ENCODE measurements around the gene ILKAP. TPM values are rescaled to one million over a fixed set of nuclear protein-coding genes. Genes with fewer than 3 reads are reported as not detected.

ILKAP gene
- total and polyA plus RNA-seq, 2 experiments from 2014 or later = 11.9 to 35.0 TPM

GRCh38 chr2:238130696-238131628 is 72.5 kb downstream of the ILKAP start:
- Histone ChIP-seq H3K9me3 (ENCODE audit: low read depth) (no peaks in the 10 kb centered on the region), H3K4me3 (no peak overlapping the region), H3K27ac (no peak overlapping the region), H2AFZ (no peak overlapping the region), H3K4me2 (ENCODE audit: unreplicated experiment) (no peak overlapping the region), H3F3A (ENCODE audit: insufficient read depth) (no peaks in the 10 kb centered on the region), H3K36me3 (ENCODE audit: low read depth) (no peaks in the 10 kb centered on the region), H3K9me2 (ENCODE audit: insufficient read depth) (no peaks in the 10 kb centered on the region), H3K9ac (no peak overlapping the region), H4K20me1 (ENCODE audit: insufficient read depth) (no peaks in the 10 kb centered on the region), H3K27me3 (replicated peaks; ENCODE audit: insufficient read depth) (no peaks in the 10 kb centered on the region), H3K4me1 (ENCODE audit: insufficient read depth) (no peaks in the 10 kb centered on the region), H3K79me2 (ENCODE audit: insufficient read depth) (no peaks in the 10 kb centered on the region)
- TF ChIP-seq EZH2 (IDR thresholded peaks at IDR 0.05; ENCODE audit: insufficient read depth, poor library complexity, severe bottlenecking) = no peak
- no peak for TF ChIP-seq EZH2phosphoT487 (IDR thresholded peaks at IDR 0.05; ENCODE audit: insufficient read depth, low read depth)
- no peak for DNase-seq
- 84 to 87% methylated on average over 43 to 46 of the region's 68 CpGs for WGBS, 2 experiments (ENCODE audit: low coverage in 1 of 2, low lambda C conversion rate in 2 of 2, missing lambda C conversion rate in 2 of 2)
- in situ Hi-C loops (cut with MboI) = no loop called here

- 85 to 87% methylated on average over 25 to 28 of the region's 28 CpGs for WGBS, 2 experiments (ENCODE audit: low coverage in 1 of 2, low lambda C conversion rate in 2 of 2, missing lambda C conversion rate in 2 of 2)
- TF ChIP-seq EZH2 (IDR thresholded peaks at IDR 0.05; ENCODE audit: insufficient read depth, poor library complexity, severe bottlenecking) (no peak), EZH2phosphoT487 (IDR thresholded peaks at IDR 0.05; ENCODE audit: insufficient read depth, low read depth) (no peak)
- Histone ChIP-seq H3K9me3 (ENCODE audit: low read depth) (no peaks in the 10 kb centered on the region), H3K27ac (no peak overlapping the region), H2AFZ (no peak overlapping the region), H3K79me2 (ENCODE audit: insufficient read depth) (no peaks in the 10 kb centered on the region), H3K36me3 (ENCODE audit: low read depth) (no peaks in the 10 kb centered on the region), H3K9ac (no peak overlapping the region), H3K4me3 (no peak overlapping the region), H4K20me1 (ENCODE audit: insufficient read depth) (no peaks in the 10 kb centered on the region), H3F3A (ENCODE audit: insufficient read depth) (no peaks in the 10 kb centered on the region), H3K4me2 (ENCODE audit: unreplicated experiment) (no peak overlapping the region), H3K4me1 (ENCODE audit: insufficient read depth) (no peaks in the 10 kb centered on the region), H3K27me3 (replicated peaks; ENCODE audit: insufficient read depth) (no peaks in the 10 kb centered on the region), H3K9me2 (ENCODE audit: insufficient read depth) (no peaks in the 10 kb centered on the region)
- in situ Hi-C loops (cut with MboI) = no loop called here
- no peak for DNase-seq
Measured at GRCh38 chr2:238130111-238130695, 73.3 kb downstream of the ILKAP start.

- H2AFZ ChIP-seq = no peak overlapping the region
- H3K4me3 ChIP-seq = no peak overlapping the region
- no peak overlapping the region for H3K27ac ChIP-seq
- H3K9ac ChIP-seq = no peak overlapping the region
- H3K36me3 ChIP-seq (ENCODE audit: low read depth) = no peaks in the 10 kb centered on the region
- TF ChIP-seq EZH2 (IDR thresholded peaks at IDR 0.05; ENCODE audit: insufficient read depth, poor library complexity, severe bottlenecking) = no peak
- no peak for TF ChIP-seq EZH2phosphoT487 (IDR thresholded peaks at IDR 0.05; ENCODE audit: insufficient read depth, low read depth)
- in situ Hi-C loops (cut with MboI) = no loop called here
- 81 to 83% methylated on average over 21 to 22 of the region's 22 CpGs for WGBS, 2 experiments (ENCODE audit: low coverage in 1 of 2, low lambda C conversion rate in 2 of 2, missing lambda C conversion rate in 2 of 2)
- H3K9me2 ChIP-seq (ENCODE audit: insufficient read depth) = no peaks in the 10 kb centered on the region
- no peaks in the 10 kb centered on the region for H3K4me1 ChIP-seq (ENCODE audit: insufficient read depth)
- no peaks in the 10 kb centered on the region for H4K20me1 ChIP-seq (ENCODE audit: insufficient read depth)
- H3K27me3 ChIP-seq (replicated peaks; ENCODE audit: insufficient read depth) = no peaks in the 10 kb centered on the region
- H3K79me2 ChIP-seq (ENCODE audit: insufficient read depth) = no peaks in the 10 kb centered on the region
- no peaks in the 10 kb centered on the region for H3K9me3 ChIP-seq (ENCODE audit: low read depth)
- H3F3A ChIP-seq (ENCODE audit: insufficient read depth) = no peaks in the 10 kb centered on the region
- no peak for DNase-seq
- no peak overlapping the region for H3K4me2 ChIP-seq (ENCODE audit: unreplicated experiment)
Measured at GRCh38 chr2:238129166-238130010, 74.1 kb downstream of the ILKAP start.

- in situ Hi-C loops (cut with MboI) = no loop called here
- Histone ChIP-seq H3K4me1 (ENCODE audit: insufficient read depth) (no peaks in the 10 kb centered on the region), H3K9me2 (ENCODE audit: insufficient read depth) (no peaks in the 10 kb centered on the region), H4K20me1 (ENCODE audit: insufficient read depth) (no peaks in the 10 kb centered on the region), H3K4me2 (ENCODE audit: unreplicated experiment) (no peak overlapping the region), H2AFZ (no peak overlapping the region), H3K9ac (no peak overlapping the region), H3K9me3 (ENCODE audit: low read depth) (no peaks in the 10 kb centered on the region), H3K27me3 (replicated peaks; ENCODE audit: insufficient read depth) (no peaks in the 10 kb centered on the region), H3K4me3 (no peak overlapping the region), H3K27ac (no peak overlapping the region), H3K36me3 (ENCODE audit: low read depth) (no peaks in the 10 kb centered on the region), H3K79me2 (ENCODE audit: insufficient read depth) (no peaks in the 10 kb centered on the region), H3F3A (ENCODE audit: insufficient read depth) (no peaks in the 10 kb centered on the region)
- 54 to 60% methylated on average over 19 to 30 of the region's 30 CpGs for WGBS, 2 experiments (ENCODE audit: low coverage in 1 of 2, low lambda C conversion rate in 2 of 2, missing lambda C conversion rate in 2 of 2)
- TF ChIP-seq EZH2phosphoT487 (IDR thresholded peaks at IDR 0.05; ENCODE audit: insufficient read depth, low read depth) (no peak), EZH2 (IDR thresholded peaks at IDR 0.05; ENCODE audit: insufficient read depth, poor library complexity, severe bottlenecking) (no peak)
- no peak for DNase-seq
Measured at GRCh38 chr2:238128534-238129001, 74.9 kb downstream of the ILKAP start.

Measured in GM23248 (cell line).